Epithelial cell of esophagus (primary cell): ENCODE measurements around the gene ADAMTSL2.

Experiments
- DNase-seq: peaks from one replicate; pipeline ENCODE4 v3.0.0; 2010; ENCODE audit warnings: low read depth
- H3K4me3 ChIP-seq: 2 replicates; pipeline ENCODE4 v1.5.1; 2011; ENCODE audit warnings: mild to moderate bottlenecking, low read length, control low read depth
- TF ChIP-seq, protein P1 (sequence below): IDR thresholded peaks from 2 replicates; pipeline ENCODE4 v1.5.1; 2011; ENCODE audit warnings: low read depth, mild to moderate bottlenecking, low read length, control low read depth, inconsistent platforms; ENCODE audit not compliant: insufficient read depth; ENCODE audit errors: missing control alignments

Gene ADAMTSL2

GRCh38 chr9:133537257-133537656 is 2.8 kb downstream of the ADAMTSL2 start:
- TF ChIP-seq, protein P1, sequence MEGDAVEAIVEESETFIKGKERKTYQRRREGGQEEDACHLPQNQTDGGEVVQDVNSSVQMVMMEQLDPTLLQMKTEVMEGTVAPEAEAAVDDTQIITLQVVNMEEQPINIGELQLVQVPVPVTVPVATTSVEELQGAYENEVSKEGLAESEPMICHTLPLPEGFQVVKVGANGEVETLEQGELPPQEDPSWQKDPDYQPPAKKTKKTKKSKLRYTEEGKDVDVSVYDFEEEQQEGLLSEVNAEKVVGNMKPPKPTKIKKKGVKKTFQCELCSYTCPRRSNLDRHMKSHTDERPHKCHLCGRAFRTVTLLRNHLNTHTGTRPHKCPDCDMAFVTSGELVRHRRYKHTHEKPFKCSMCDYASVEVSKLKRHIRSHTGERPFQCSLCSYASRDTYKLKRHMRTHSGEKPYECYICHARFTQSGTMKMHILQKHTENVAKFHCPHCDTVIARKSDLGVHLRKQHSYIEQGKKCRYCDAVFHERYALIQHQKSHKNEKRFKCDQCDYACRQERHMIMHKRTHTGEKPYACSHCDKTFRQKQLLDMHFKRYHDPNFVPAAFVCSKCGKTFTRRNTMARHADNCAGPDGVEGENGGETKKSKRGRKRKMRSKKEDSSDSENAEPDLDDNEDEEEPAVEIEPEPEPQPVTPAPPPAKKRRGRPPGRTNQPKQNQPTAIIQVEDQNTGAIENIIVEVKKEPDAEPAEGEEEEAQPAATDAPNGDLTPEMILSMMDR = no peak
- no peak for DNase-seq
- H3K4me3 ChIP-seq = no peak overlapping the region

GRCh38 chr9:133538176-133538575 is 3.7 kb downstream of the ADAMTSL2 start:
- TF ChIP-seq, protein P1 = no peak
- DNase-seq = peak; percentile 43
- H3K4me3 ChIP-seq = no peak overlapping the region

DNA sequence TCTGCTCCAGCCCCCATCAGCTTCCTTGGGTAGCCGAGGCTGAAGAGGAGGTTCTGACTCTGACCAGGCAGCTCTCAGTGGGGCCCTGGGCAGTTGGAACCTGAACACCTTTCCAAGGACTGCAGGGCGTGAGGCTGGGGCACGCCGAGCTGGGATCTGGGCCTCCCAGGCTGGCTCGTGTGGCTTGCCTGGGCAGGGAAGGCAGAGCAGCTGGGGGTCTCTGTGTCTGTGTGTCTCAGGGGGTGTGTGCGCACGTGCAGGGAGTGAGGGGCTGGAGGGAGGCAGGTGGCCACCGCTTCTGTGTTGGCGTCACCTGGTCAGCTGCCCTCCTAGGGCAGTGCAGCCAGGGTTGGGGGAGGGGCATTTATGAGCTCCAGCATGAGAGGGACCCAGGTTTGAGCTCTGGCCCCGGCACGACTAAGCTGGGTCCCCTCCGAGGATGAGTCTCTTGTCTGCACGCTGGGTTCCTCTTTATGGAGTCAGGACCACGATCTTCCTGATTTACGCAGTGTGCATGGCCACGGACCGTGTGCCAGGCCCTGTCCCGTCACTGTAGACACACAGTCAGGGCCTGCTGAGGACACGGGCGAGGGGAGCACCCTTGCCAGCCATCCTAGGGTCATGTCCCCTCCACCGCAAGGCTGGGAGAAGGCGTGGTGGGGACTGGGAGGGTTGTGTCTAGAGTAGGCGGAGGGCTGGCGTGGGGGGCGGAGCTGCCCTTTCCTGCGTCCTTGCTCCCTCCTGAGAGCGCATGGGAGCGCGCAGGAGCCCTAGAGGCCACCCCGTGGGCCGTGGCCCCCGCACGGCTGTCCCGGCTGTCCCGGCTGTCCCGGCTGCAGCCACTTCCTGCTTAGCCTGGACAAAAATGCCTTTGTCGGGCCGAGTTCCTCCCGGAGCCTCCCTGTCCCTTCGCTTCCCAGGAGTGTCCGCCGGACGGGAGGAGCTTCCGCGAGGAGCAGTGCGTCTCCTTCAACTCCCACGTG is 4.6 kb downstream of the ADAMTSL2 start:
- no peak for DNase-seq
- H3K4me3 ChIP-seq = no peak overlapping the region
- TF ChIP-seq, protein P1 = no peak

GRCh38 chr9:133539991-133540697 is 5.6 kb downstream of the ADAMTSL2 start:
- H3K4me3 ChIP-seq = no peak overlapping the region
- no peak for DNase-seq
- TF ChIP-seq, protein P1 = no peak

GRCh38 chr9:133540698-133541025 is 6.2 kb downstream of the ADAMTSL2 start:
- TF ChIP-seq, protein P1 = no peak
- no peak overlapping the region for H3K4me3 ChIP-seq
- DNase-seq = no peak

DNA sequence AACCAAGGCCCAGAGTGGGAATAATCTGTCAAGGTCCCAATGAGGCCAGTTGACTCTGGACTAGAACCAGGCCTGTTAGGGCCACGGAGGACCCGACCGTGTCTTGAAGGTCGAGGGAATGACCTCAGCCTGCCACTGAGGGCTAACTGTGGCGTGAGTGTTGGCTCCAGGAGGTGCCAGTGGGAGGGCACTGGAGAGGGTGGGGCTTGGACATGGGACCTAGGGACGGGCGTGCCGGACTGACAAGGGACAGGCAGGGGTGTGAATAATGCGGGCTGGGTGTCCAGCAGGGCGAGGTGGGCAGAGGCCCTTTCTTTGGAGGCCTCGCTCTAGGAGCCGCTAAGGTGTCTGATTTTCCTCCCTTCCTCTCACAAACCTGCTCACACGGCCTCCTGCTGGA is 7.5 kb downstream of the ADAMTSL2 start:
- TF ChIP-seq, protein P1 = no peak

More for the DNA sequence above, 7.5 kb downstream of the ADAMTSL2 start:
- H3K4me3 ChIP-seq = no peak overlapping the region
- no peak for DNase-seq
